CD14-positive monocyte (primary cell): ENCODE results near the gene GDA. TPM values are rescaled to one million over a fixed set of nuclear protein-coding genes. Genes with fewer than 3 reads are reported as not detected.
"Not testable (repeated sequence)": the region's sequence is repeated elsewhere in the genome, so short reads cannot be mapped to it uniquely, and the experiment has no call there.

Experiments used
- DNase-seq, 3 donors: peaks; one replicate each; pipeline ENCODE4 v3.0.0-alpha.2; 2011 to 2022
- H2AFZ ChIP-seq: 2 replicates; pipeline ENCODE4 v1.6.0; 2012; ENCODE audit warnings: mild to moderate bottlenecking, low read depth, low read length, inconsistent platforms; ENCODE audit not compliant: insufficient read depth, poor library complexity, severe bottlenecking
- H3K27ac ChIP-seq, 2 donors: 1 replicate in 1 of 2; 2 replicates in 1 of 2; pipeline ENCODE4 v1.5.1; 2012 to 2013; ENCODE audit warnings: low read length in 2 of 2, control low read depth in 1 of 2, inconsistent platforms in 1 of 2, low read depth in 1 of 2, mild to moderate bottlenecking in 1 of 2
- H3K27me3 ChIP-seq, 2 donors: one replicate each; pipeline versions ENCODE4 v1.6.0 to v1.6.1; 2011 to 2013; ENCODE audit warnings: low read length in 2 of 2; ENCODE audit not compliant: control insufficient read depth in 2 of 2, insufficient read depth in 2 of 2
- H3K36me3 ChIP-seq, 2 donors: replicated peaks in 1 of 2; 1 replicate in 1 of 2; 2 replicates in 1 of 2; pipeline versions ENCODE4 v1.5.1 to v1.6.1; 2012 to 2013; ENCODE audit warnings: low read length in 2 of 2, control low read depth in 1 of 2, inconsistent platforms in 1 of 2, mild to moderate bottlenecking in 1 of 2; ENCODE audit not compliant: insufficient read depth in 2 of 2, control insufficient read depth in 1 of 2
- H3K4me1 ChIP-seq, 2 donors: 1 replicate in 1 of 2; 2 replicates in 1 of 2; pipeline versions ENCODE4 v1.5.1 to v1.6.1; 2012 to 2013; ENCODE audit warnings: low read length in 2 of 2, control low read depth in 1 of 2, inconsistent platforms in 1 of 2, mild to moderate bottlenecking in 1 of 2, moderate library complexity in 1 of 2; ENCODE audit not compliant: insufficient read depth in 2 of 2, control insufficient read depth in 1 of 2
- H3K4me2 ChIP-seq: replicated peaks from 2 replicates; pipeline ENCODE3; 2012; ENCODE audit warnings: low read length, moderate library complexity, mild to moderate bottlenecking; ENCODE audit not compliant: poor library complexity, severe bottlenecking; ENCODE audit errors: extremely low read depth
- H3K4me3 ChIP-seq, 3 experiments: fragments of 200-600 bp in 1 of 3; sonication (generic) in 1 of 3; replicated peaks in 1 of 3; 1 replicate in 2 of 3; 2 replicates in 1 of 3; pipeline ENCODE4 v1.5.1; 2011 to 2013; ENCODE audit warnings: low read length in 3 of 3, mild to moderate bottlenecking in 3 of 3, control low read depth in 2 of 3, low read depth in 2 of 3, inconsistent platforms in 1 of 3, moderate library complexity in 1 of 3
- H3K79me2 ChIP-seq: 2 replicates; pipeline ENCODE4 v1.6.0; 2012; ENCODE audit warnings: mild to moderate bottlenecking, control low read depth, inconsistent platforms, low read length, moderate library complexity; ENCODE audit not compliant: insufficient read depth
- H3K9ac ChIP-seq: 2 replicates; pipeline ENCODE4 v1.6.0; 2017; ENCODE audit warnings: low read length, mild to moderate bottlenecking; ENCODE audit not compliant: insufficient read depth, poor library complexity, severe bottlenecking
- H3K9me3 ChIP-seq, 2 donors: replicated peaks in 1 of 2; 1 replicate in 1 of 2; 2 replicates in 1 of 2; pipeline versions ENCODE4 v1.5.1 to v1.6.1; 2012 to 2013; ENCODE audit warnings: low read length in 2 of 2, control low read depth in 1 of 2; ENCODE audit not compliant: control insufficient read depth in 1 of 2, insufficient read depth in 1 of 2
- H4K20me1 ChIP-seq: 2 replicates; pipeline ENCODE4 v1.6.0; 2012; ENCODE audit warnings: mild to moderate bottlenecking, low read length, control low read depth, moderate library complexity; ENCODE audit not compliant: insufficient read depth
- H3K27ac Mint-ChIP-seq, 7 donors: one replicate each; pipeline ENCODE4 v1.8.0; 2020; ENCODE audit warnings: mild to moderate bottlenecking in 7 of 7, mixed read lengths in 7 of 7, moderate library complexity in 6 of 7, inconsistent platforms in 2 of 7
- H3K27me3 Mint-ChIP-seq, 3 donors: one replicate each; pipeline ENCODE4 v1.8.0; 2021 to 2022; ENCODE audit warnings: low read depth in 3 of 3, mild to moderate bottlenecking in 3 of 3, mixed read lengths in 3 of 3, moderate library complexity in 3 of 3, inconsistent platforms in 1 of 3
- H3K36me3 Mint-ChIP-seq, 2 donors: one replicate each; pipeline ENCODE4 v1.8.0; 2020; ENCODE audit warnings: mixed read lengths in 2 of 2, inconsistent platforms in 1 of 2, mild to moderate bottlenecking in 1 of 2
- H3K4me1 Mint-ChIP-seq: one replicate; pipeline ENCODE4 v1.8.0; 2020; ENCODE audit warnings: mild to moderate bottlenecking, mixed read lengths
- H3K4me3 Mint-ChIP-seq, 2 donors: one replicate each; pipeline ENCODE4 v1.8.0; 2020; ENCODE audit warnings: mild to moderate bottlenecking in 2 of 2, mixed read lengths in 2 of 2, moderate library complexity in 1 of 2
- H3K9me3 Mint-ChIP-seq, 7 donors: one replicate each; pipeline ENCODE4 v1.8.0; 2020 to 2022; ENCODE audit warnings: mixed read lengths in 7 of 7, mild to moderate bottlenecking in 6 of 7, moderate library complexity in 6 of 7, inconsistent platforms in 2 of 7
- CTCF ChIP-seq: fragments of 200-600 bp; IDR thresholded peaks from one replicate; pipeline ENCODE4 v1.8.0; 2022; ENCODE audit warnings: antibody characterized with exemption, mild to moderate bottlenecking
- WGBS: methylation state at CpG from one replicate; pipeline ENCODE4 v1.1.5; 2013; ENCODE audit warnings: missing lambda C conversion rate; ENCODE audit not compliant: insufficient coverage; 5-methylcytosine and 5-hydroxymethylcytosine counted together
- intact Hi-C, 2 donors: fragments of 100-400 bp; cut with micrococcal nuclease; formaldehyde crosslinking; loops; one replicate each; pipeline versions ENCODE4 v1.15.0 to v1.15.1; 2023
- polyA plus RNA-seq, 3 donors: library from polyadenylated mRNA; depleted of rRNA in 1 of 3; unstranded in 2 of 3; stranded (reverse) in 1 of 3; fragments of 300-500 nt in 2 of 3; fragments of >200 nt in 1 of 3; fragmentation: Illumina TruSeq in 2 of 3; gene quantifications; 1 replicate in 2 of 3; 2 replicates in 1 of 3; pipeline ENCODE4 v1.2.3, GENCODE V29; 2012 to 2021

The GDA gene
- polyA plus RNA-seq, 3 donors = not detected

GRCh38 chr9:72289401-72289800 is 140.2 kb downstream of the GDA start:
- Mint-ChIP-seq H3K4me1 (peaks cover 27% of the 10 kb centered on the region), H3K36me3 (peaks cover 0 to 2% of the 10 kb centered on the region in 2 donors), H3K9me3 (peaks cover 0 to 7% (median 4%) of the 10 kb centered on the region in 7 donors), H3K27ac (no peak overlapping the region), H3K27me3 (no peaks in the 10 kb centered on the region), H3K4me3 (no peak overlapping the region)
- no peaks in the 10 kb centered on the region for H4K20me1 ChIP-seq
- peaks cover 26 to 29% of the 10 kb centered on the region in 2 donors for H3K4me1 ChIP-seq
- no peak overlapping the region for H2AFZ ChIP-seq
- intact Hi-C loops = no loop called here
- H3K36me3 ChIP-seq = no peaks in the 10 kb centered on the region
- DNase-seq = no peak
- TF ChIP-seq CTCF = no peak
- no peak overlapping the region for H3K4me3 ChIP-seq
- WGBS = 100% methylated on average over 1 of the region's 2 CpGs
- H3K9me3 ChIP-seq = peaks cover 0 to 6% of the 10 kb centered on the region in 2 donors
- no peak overlapping the region for H3K27ac ChIP-seq
- no peaks in the 10 kb centered on the region for H3K27me3 ChIP-seq
- H3K9ac ChIP-seq = no peak overlapping the region
- H3K79me2 ChIP-seq = no peaks in the 10 kb centered on the region
- H3K4me2 ChIP-seq = no peak overlapping the region

- H3K79me2 ChIP-seq = no peaks in the 10 kb centered on the region
- Mint-ChIP-seq H3K9me3 (peaks cover 0 to 7% (median 4%) of the 10 kb centered on the region in 7 donors), H3K27ac (no peak overlapping the region), H3K4me1 (peaks cover 35% of the 10 kb centered on the region), H3K27me3 (peaks cover 0 to 1% (median 0%) of the 10 kb centered on the region in 3 donors), H3K36me3 (peaks cover 0 to 2% of the 10 kb centered on the region in 2 donors), H3K4me3 (no peak overlapping the region)
- DNase-seq = no peak
- H3K9me3 ChIP-seq = peaks cover 0 to 6% of the 10 kb centered on the region in 2 donors
- H3K9ac ChIP-seq = no peak overlapping the region
- no peak overlapping the region for H3K4me2 ChIP-seq
- no peaks in the 10 kb centered on the region for H3K27me3 ChIP-seq
- intact Hi-C loops = loop anchor here (5.0 to 10.0 kb wide), 5 partner anchors 152 to 302 kb away; no protein-coding TSS in a partner anchor
- no peak overlapping the region for H3K4me3 ChIP-seq
- peaks cover 35 to 38% of the 10 kb centered on the region in 2 donors for H3K4me1 ChIP-seq
- 100% methylated on average over 1 of the region's 2 CpGs for WGBS
- no peak overlapping the region for H3K27ac ChIP-seq
- TF ChIP-seq CTCF = no peak
- no peaks in the 10 kb centered on the region for H4K20me1 ChIP-seq
- H3K36me3 ChIP-seq = no peaks in the 10 kb centered on the region
- no peak overlapping the region for H2AFZ ChIP-seq
Observed at GRCh38 chr9:72290311-72290710, 141.1 kb downstream of the GDA start.

GRCh38 chr9:72291576-72291975 is 142.3 kb downstream of the GDA start:
- peak overlapping the region; percentile 0 to 85 (median 42) for H3K27ac Mint-ChIP-seq
- H3K27me3 Mint-ChIP-seq, H3K27ac ChIP-seq, H3K36me3 Mint-ChIP-seq, H3K9me3 Mint-ChIP-seq, H2AFZ ChIP-seq, H3K4me2 ChIP-seq, H4K20me1 ChIP-seq, DNase-seq, H3K27me3 ChIP-seq, H3K9ac ChIP-seq, H3K4me3 Mint-ChIP-seq, H3K9me3 ChIP-seq, H3K36me3 ChIP-seq, H3K79me2 ChIP-seq, H3K4me3 ChIP-seq: not testable (repeated sequence)
- H3K4me1 ChIP-seq = peaks cover 43 to 49% of the 10 kb centered on the region in 2 donors
- H3K4me1 Mint-ChIP-seq = peaks cover 42% of the 10 kb centered on the region
- WGBS = no CpG with 5 or more reads among the region's 5 CpGs
- intact Hi-C loops = loop anchor here (5.0 to 10.0 kb wide), 5 partner anchors 151 to 301 kb away; no protein-coding TSS in a partner anchor
